GM12878 (cell line): ENCODE data around the gene BEST2. TPM values are rescaled to one million over a fixed set of nuclear protein-coding genes. Genes with fewer than 3 reads are reported as not detected.
A peak's percentile ranks its signal among the peaks of the same experiment; 100 is the strongest.

Experiments
- ASH2L ChIP-seq: fragments of 300-600, 200-600 bp; sonication (generic); IDR thresholded peaks from 2 replicates; pipeline ENCODE4 v1.6.1; 2017; ENCODE audit warnings: low read depth, mild to moderate bottlenecking, borderline replicate concordance
- BHLHE40 ChIP-seq, 2 experiments: fragments of 450-650 bp in 1 of 2; IDR thresholded peaks; 2 replicates each; pipeline ENCODE4 v1.6.1; 2011 to 2017; ENCODE audit warnings: low read depth in 2 of 2, borderline replicate concordance in 1 of 2, improper control_type of control experiment in 1 of 2, low read length in 1 of 2, mild to moderate bottlenecking in 1 of 2
- ESRRA ChIP-seq: IDR thresholded peaks from 2 replicates; pipeline ENCODE4 v1.6.1; 2012; ENCODE audit warnings: mild to moderate bottlenecking, low read length, improper control_type of control experiment
- EZH2 ChIP-seq: IDR thresholded peaks from 2 replicates; pipeline ENCODE4 v1.6.1; 2012; ENCODE audit warnings: low read depth, mild to moderate bottlenecking, control low read depth, inconsistent platforms, low read length, borderline replicate concordance; ENCODE audit not compliant: control insufficient read depth
- PAX5 ChIP-seq: IDR thresholded peaks from 2 replicates; pipeline ENCODE4 v1.6.1; 2011; ENCODE audit warnings: low read depth, low read length, borderline replicate concordance
- POLR2AphosphoS5 ChIP-seq: IDR thresholded peaks from 2 replicates; pipeline ENCODE4 v1.6.1; 2011; ENCODE audit warnings: mild to moderate bottlenecking, low read length, inconsistent platforms
- SPI1 ChIP-seq: IDR thresholded peaks from 2 replicates; pipeline ENCODE4 v1.6.1; 2011; ENCODE audit warnings: low read depth, mild to moderate bottlenecking, low read length, moderate library complexity, borderline replicate concordance; ENCODE audit not compliant: insufficient read depth
- YY1 ChIP-seq: IDR thresholded peaks from 2 replicates; pipeline ENCODE4 v1.6.1; 2011; ENCODE audit warnings: low read depth, mild to moderate bottlenecking, low read length
- polyA plus RNA-seq, 11 experiments: library from polyadenylated mRNA; depleted of rRNA in 4 of 11; unstranded in 6 of 11; stranded (reverse) in 5 of 11; fragments of >200 nt; fragmentation: Nextera tagmentation in 4 of 11; fragmentation: Illumina TruSeq in 1 of 11; extraction: Ambion mirVana in 4 of 11; extraction: Trizol in 1 of 11; gene quantifications; 1 replicate in 1 of 11; 2 replicates in 10 of 11; pipeline versions ENCODE4 v1.2.1 to v1.2.3, GENCODE V29; 2011 to 2016; ENCODE audit warnings: inconsistent platforms in 2 of 11, missing spikeins in 2 of 11, low read depth in 1 of 11
- total RNA-seq, 4 experiments: library from RNA; depleted of rRNA in 3 of 4; stranded (reverse); fragments of >200 nt in 3 of 4; fragmentation: Illumina TruSeq in 1 of 4; extraction: Trizol in 1 of 4; gene quantifications; 2 replicates each; pipeline versions ENCODE4 v1.2.1 to v1.2.3, GENCODE V29; 2013 to 2021
- TF ChIP-seq, protein P1 (sequence below): fragments of 450-650 bp; IDR thresholded peaks from 2 replicates; pipeline ENCODE4 v1.6.1; 2014; ENCODE audit warnings: mild to moderate bottlenecking
- TF ChIP-seq, protein P2 (sequence below): fragments of 450-650 bp; IDR thresholded peaks from 2 replicates; pipeline ENCODE4 v1.6.1; 2018; ENCODE audit warnings: mild to moderate bottlenecking, low read depth, moderate library complexity; ENCODE audit not compliant: partially characterized antibody
- TF ChIP-seq, protein P3 (sequence below): fragments of 450-650 bp; IDR thresholded peaks from 2 replicates; pipeline ENCODE4 v1.6.1; 2017; ENCODE audit warnings: mild to moderate bottlenecking, low read depth, inconsistent platforms; ENCODE audit not compliant: poor library complexity, severe bottlenecking
- TF ChIP-seq, protein P4 (sequence below): IDR thresholded peaks from 2 replicates; pipeline ENCODE4 v1.6.1; 2011; ENCODE audit warnings: low read depth, mild to moderate bottlenecking, low read length, moderate library complexity, borderline replicate concordance; ENCODE audit errors: extremely low read depth
- TF ChIP-seq, protein P5 (sequence below): fragments of 450-650 bp; conservative IDR thresholded peaks from 2 replicates; pipeline ENCODE4 v1.6.1; 2017; ENCODE audit warnings: mild to moderate bottlenecking, moderate library complexity
- TF ChIP-seq, protein P6 (sequence below): fragments of 150-350 bp; IDR thresholded peaks from 2 replicates; pipeline ENCODE4 v1.6.1; 2014; ENCODE audit warnings: mild to moderate bottlenecking, low read depth, low read length

The BEST2 gene
- total and polyA plus RNA-seq, 10 of the 15 experiments (the other 5 are each of a cell fraction or from before 2014, with no cell fraction given) = not detected

DNA sequence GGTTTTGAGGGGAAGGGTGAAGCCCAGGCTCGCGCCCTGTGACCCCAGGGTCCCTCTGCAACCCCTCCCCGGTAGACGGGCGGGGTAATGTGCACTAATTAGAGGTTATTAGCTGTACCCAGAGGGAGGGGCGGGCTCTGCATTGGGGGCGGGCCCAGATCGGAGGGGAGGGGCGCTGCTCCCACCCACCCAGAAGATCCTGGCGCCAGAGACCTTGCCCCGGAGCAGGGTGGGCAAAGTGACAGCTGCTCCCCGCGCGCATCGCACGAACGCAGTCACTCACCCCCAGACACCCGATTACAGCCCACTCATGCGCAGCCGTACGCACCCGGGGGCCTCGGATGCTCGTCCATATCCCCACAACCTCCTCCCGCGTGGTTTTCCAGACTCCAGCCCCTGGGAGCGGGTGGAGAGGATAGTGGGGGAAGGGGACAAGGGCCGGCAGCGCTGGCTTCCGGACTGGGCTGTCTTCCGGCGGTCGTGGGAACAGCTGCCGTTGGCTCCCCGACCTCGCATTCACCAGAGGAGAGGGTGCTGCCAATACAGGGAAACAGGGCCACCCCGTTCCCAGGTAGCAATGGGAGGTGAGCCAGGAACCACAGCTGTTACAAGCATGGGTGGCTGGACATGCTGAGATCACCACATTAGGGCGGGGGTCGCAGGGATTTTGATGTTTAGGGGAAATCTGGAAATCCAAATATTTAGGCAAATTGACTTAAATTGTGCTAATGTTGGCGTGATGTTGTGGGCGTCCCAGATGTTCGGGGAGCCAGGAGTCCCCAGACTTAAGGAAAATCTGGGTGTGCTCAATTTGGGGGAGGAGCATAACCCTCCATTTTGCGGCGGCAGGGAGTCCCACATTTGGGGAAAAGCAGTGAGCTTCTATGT is 26.7 kb downstream of the BEST2 start (continued):
- TF ChIP-seq SPI1 (no peak), ESRRA (0 out of 2 replicates have a peak, but pooled peaks have one; percentile 34), POLR2AphosphoS5 (0 out of 2 replicates have a peak, but pooled peaks have one; percentile 20), YY1 (peak; percentile 92), EZH2 (no peak), ASH2L (no peak), PAX5 (peak; percentile 23; the same call in 1 of the 2 replicates), BHLHE40 (IDR thresholded peaks at IDR 0.05; ENCODE audit: borderline replicate concordance in 1 of 2, low read depth in 2 of 2, low read length in 1 of 2) (0 out of 4 replicates have a peak, but pooled peaks of 1 of the 2 experiments have one; percentile 38)
- TF ChIP-seq, protein P1, sequence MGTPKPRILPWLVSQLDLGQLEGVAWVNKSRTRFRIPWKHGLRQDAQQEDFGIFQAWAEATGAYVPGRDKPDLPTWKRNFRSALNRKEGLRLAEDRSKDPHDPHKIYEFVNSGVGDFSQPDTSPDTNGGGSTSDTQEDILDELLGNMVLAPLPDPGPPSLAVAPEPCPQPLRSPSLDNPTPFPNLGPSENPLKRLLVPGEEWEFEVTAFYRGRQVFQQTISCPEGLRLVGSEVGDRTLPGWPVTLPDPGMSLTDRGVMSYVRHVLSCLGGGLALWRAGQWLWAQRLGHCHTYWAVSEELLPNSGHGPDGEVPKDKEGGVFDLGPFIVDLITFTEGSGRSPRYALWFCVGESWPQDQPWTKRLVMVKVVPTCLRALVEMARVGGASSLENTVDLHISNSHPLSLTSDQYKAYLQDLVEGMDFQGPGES = no peak
- TF ChIP-seq, protein P2, sequence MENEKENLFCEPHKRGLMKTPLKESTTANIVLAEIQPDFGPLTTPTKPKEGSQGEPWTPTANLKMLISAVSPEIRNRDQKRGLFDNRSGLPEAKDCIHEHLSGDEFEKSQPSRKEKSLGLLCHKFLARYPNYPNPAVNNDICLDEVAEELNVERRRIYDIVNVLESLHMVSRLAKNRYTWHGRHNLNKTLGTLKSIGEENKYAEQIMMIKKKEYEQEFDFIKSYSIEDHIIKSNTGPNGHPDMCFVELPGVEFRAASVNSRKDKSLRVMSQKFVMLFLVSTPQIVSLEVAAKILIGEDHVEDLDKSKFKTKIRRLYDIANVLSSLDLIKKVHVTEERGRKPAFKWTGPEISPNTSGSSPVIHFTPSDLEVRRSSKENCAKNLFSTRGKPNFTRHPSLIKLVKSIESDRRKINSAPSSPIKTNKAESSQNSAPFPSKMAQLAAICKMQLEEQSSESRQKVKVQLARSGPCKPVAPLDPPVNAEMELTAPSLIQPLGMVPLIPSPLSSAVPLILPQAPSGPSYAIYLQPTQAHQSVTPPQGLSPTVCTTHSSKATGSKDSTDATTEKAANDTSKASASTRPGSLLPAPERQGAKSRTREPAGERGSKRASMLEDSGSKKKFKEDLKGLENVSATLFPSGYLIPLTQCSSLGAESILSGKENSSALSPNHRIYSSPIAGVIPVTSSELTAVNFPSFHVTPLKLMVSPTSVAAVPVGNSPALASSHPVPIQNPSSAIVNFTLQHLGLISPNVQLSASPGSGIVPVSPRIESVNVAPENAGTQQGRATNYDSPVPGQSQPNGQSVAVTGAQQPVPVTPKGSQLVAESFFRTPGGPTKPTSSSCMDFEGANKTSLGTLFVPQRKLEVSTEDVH = no peak
- TF ChIP-seq, protein P3, sequence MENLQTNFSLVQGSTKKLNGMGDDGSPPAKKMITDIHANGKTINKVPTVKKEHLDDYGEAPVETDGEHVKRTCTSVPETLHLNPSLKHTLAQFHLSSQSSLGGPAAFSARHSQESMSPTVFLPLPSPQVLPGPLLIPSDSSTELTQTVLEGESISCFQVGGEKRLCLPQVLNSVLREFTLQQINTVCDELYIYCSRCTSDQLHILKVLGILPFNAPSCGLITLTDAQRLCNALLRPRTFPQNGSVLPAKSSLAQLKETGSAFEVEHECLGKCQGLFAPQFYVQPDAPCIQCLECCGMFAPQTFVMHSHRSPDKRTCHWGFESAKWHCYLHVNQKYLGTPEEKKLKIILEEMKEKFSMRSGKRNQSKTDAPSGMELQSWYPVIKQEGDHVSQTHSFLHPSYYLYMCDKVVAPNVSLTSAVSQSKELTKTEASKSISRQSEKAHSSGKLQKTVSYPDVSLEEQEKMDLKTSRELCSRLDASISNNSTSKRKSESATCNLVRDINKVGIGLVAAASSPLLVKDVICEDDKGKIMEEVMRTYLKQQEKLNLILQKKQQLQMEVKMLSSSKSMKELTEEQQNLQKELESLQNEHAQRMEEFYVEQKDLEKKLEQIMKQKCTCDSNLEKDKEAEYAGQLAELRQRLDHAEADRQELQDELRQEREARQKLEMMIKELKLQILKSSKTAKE = no peak
- TF ChIP-seq, protein P4, sequence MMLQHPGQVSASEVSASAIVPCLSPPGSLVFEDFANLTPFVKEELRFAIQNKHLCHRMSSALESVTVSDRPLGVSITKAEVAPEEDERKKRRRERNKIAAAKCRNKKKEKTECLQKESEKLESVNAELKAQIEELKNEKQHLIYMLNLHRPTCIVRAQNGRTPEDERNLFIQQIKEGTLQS = no peak
- TF ChIP-seq, protein P5, sequence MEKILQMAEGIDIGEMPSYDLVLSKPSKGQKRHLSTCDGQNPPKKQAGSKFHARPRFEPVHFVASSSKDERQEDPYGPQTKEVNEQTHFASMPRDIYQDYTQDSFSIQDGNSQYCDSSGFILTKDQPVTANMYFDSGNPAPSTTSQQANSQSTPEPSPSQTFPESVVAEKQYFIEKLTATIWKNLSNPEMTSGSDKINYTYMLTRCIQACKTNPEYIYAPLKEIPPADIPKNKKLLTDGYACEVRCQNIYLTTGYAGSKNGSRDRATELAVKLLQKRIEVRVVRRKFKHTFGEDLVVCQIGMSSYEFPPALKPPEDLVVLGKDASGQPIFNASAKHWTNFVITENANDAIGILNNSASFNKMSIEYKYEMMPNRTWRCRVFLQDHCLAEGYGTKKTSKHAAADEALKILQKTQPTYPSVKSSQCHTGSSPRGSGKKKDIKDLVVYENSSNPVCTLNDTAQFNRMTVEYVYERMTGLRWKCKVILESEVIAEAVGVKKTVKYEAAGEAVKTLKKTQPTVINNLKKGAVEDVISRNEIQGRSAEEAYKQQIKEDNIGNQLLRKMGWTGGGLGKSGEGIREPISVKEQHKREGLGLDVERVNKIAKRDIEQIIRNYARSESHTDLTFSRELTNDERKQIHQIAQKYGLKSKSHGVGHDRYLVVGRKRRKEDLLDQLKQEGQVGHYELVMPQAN = peak; percentile 31
- TF ChIP-seq, protein P6, sequence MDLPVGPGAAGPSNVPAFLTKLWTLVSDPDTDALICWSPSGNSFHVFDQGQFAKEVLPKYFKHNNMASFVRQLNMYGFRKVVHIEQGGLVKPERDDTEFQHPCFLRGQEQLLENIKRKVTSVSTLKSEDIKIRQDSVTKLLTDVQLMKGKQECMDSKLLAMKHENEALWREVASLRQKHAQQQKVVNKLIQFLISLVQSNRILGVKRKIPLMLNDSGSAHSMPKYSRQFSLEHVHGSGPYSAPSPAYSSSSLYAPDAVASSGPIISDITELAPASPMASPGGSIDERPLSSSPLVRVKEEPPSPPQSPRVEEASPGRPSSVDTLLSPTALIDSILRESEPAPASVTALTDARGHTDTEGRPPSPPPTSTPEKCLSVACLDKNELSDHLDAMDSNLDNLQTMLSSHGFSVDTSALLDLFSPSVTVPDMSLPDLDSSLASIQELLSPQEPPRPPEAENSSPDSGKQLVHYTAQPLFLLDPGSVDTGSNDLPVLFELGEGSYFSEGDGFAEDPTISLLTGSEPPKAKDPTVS = no peak
